MM.1S (cell line): ENCODE results near the gene MBLAC1.

Experiments
- CTCF ChIP-seq: fragments of 300-600 bp; sonication (generic); IDR thresholded peaks from 2 replicates; pipeline ENCODE4 v1.5.1; 2016; ENCODE audit warnings: antibody characterized with exemption, low read length, mixed read lengths
- EZH2phosphoT487 ChIP-seq: fragments of 300-600 bp; sonication (generic); IDR thresholded peaks from 2 replicates; pipeline ENCODE4 v1.6.1; 2018; ENCODE audit warnings: antibody characterized with exemption, low read length

- TF ChIP-seq CTCF (no peak), EZH2phosphoT487 (no peak)
Measured at GRCh38 chr7:100167912-100168323, 41.2 kb downstream of the MBLAC1 start.
